Mesothelial cell of epicardium (in vitro differentiated cells): Measurements from ENCODE around the gene PLEKHG7. TPM values are rescaled to one million over a fixed set of nuclear protein-coding genes. Genes with fewer than 3 reads are reported as not detected.

Source experiments
- DNase-seq, 2 experiments: peaks; one replicate each; pipeline ENCODE4 v3.0.0; 2021; ENCODE audit warnings: low spot score in 2 of 2; ENCODE audit not compliant: unreplicated experiment in 2 of 2
- H3K27ac Mint-ChIP-seq: 2 replicates; pipeline ENCODE4 v1.8.0; 2021; ENCODE audit warnings: mixed read lengths
- H3K27me3 Mint-ChIP-seq: 2 replicates; pipeline ENCODE4 v1.8.0; 2021; ENCODE audit warnings: low read depth, mixed read lengths
- H3K36me3 Mint-ChIP-seq: 2 replicates; pipeline ENCODE4 v1.8.0; 2021; ENCODE audit warnings: mixed read lengths
- H3K4me1 Mint-ChIP-seq: 2 replicates; pipeline ENCODE4 v1.8.0; 2021; ENCODE audit warnings: mixed read lengths
- H3K4me3 Mint-ChIP-seq: 2 replicates; pipeline ENCODE4 v1.8.0; 2021; ENCODE audit warnings: mild to moderate bottlenecking, moderate library complexity, mixed read lengths
- H3K9me3 Mint-ChIP-seq: 2 replicates; pipeline ENCODE4 v1.8.0; 2021; ENCODE audit warnings: mixed read lengths
- total RNA-seq: library from RNA; stranded (reverse); gene quantifications from 3 replicates; pipeline ENCODE4 v1.2.1, GENCODE V29; 2021
- TF ChIP-seq, protein P1 (sequence below): fragments of 200-600 bp; sonication (generic); IDR thresholded peaks from one replicate; pipeline ENCODE4 v1.5.0; 2021; ENCODE audit warnings: antibody characterized with exemption; ENCODE audit not compliant: unreplicated experiment

Gene PLEKHG7
- total RNA-seq, 1 donor from 2014 or later = not detected

DNA sequence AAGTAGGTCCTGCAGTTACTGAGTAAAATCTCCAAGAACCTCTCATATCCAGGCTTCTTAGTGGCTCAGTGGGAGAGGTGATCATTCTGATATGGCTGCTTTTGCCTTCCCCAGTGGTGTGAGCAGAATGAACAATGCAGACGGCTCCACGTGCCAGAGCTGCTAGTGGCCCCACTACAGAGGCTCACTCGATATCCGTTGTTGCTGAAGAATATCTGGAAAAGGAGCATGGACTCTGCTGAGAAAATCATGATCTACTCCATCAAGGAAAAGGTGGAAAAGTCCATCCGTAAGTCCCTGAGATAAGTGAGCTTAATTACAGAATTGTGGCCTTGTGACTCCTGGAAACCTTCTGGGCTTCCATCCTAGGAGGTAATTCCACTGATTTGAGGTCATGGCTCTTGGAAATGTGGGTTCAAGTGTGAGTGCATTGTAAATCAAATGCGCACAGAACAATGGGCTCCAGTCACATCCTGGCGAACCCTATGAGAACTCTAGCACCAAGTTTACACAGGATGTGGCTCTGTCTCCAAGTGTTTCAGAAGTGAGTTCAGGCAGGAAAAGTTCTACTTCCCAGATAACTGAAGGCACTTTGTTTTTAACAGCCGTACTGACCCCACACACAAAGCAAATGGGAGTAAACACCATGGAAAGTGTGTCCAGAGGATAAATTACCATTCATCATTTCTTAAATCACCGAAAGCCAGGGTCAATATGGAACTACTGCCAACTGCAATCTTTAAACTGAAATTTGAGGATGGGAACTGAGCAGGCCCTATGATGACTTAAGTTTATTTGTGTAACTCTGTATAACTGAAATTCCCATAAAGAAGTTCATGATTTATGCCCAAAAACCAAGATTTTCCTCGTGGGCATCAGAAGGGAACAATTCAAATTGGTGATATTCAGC lies 51.4 kb downstream of the PLEKHG7 start:
- no peaks in the 10 kb centered on the region for H3K36me3 Mint-ChIP-seq
- TF ChIP-seq, protein P1, sequence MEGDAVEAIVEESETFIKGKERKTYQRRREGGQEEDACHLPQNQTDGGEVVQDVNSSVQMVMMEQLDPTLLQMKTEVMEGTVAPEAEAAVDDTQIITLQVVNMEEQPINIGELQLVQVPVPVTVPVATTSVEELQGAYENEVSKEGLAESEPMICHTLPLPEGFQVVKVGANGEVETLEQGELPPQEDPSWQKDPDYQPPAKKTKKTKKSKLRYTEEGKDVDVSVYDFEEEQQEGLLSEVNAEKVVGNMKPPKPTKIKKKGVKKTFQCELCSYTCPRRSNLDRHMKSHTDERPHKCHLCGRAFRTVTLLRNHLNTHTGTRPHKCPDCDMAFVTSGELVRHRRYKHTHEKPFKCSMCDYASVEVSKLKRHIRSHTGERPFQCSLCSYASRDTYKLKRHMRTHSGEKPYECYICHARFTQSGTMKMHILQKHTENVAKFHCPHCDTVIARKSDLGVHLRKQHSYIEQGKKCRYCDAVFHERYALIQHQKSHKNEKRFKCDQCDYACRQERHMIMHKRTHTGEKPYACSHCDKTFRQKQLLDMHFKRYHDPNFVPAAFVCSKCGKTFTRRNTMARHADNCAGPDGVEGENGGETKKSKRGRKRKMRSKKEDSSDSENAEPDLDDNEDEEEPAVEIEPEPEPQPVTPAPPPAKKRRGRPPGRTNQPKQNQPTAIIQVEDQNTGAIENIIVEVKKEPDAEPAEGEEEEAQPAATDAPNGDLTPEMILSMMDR = no peak
- H3K9me3 Mint-ChIP-seq = peaks cover 4% of the 10 kb centered on the region
- no peak for DNase-seq
- no peak overlapping the region for H3K4me3 Mint-ChIP-seq
- no peaks in the 10 kb centered on the region for H3K4me1 Mint-ChIP-seq
- peaks cover 6% of the 10 kb centered on the region for H3K27me3 Mint-ChIP-seq
- H3K27ac Mint-ChIP-seq = no peak overlapping the region

DNA sequence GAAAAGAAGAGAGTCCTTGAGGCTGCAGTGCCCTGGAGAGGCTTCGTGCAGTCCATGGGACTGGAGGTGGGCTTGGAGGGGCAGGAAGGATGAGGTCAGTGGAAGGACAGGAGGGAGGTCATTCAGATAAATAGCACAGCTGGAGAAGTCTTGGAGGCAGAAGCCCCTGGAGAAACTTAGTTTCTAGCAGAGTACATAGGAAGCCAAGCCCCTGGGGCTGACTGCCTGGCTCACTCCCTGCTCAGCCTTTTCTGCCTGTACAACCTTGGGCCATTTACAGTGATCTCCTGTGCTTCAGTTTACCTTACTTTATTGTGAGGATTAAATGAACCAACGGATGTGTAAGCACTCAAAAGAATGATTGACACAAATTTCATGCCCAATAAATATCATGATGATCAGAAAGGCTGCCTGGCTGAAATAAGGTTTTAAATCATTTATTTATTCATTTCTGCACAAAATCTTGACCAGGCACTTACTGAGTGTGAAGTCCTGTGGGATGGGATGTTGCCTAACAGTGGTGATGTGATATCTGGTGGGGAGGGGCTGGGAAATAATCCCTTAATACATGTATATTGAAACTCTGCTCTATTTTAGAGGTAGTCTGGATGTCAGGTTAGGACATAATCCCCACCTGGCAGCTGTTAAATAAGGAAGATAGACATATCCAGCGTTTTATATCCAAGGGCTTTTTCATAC lies 54.3 kb downstream of the PLEKHG7 start:
- TF ChIP-seq, protein P1 = no peak
- Mint-ChIP-seq H3K4me1 (peaks cover 3% of the 10 kb centered on the region), H3K9me3 (peaks cover 4% of the 10 kb centered on the region), H3K27me3 (peaks cover 6% of the 10 kb centered on the region), H3K27ac (no peak overlapping the region), H3K36me3 (no peaks in the 10 kb centered on the region), H3K4me3 (no peak overlapping the region)
- DNase-seq = no peak

DNA sequence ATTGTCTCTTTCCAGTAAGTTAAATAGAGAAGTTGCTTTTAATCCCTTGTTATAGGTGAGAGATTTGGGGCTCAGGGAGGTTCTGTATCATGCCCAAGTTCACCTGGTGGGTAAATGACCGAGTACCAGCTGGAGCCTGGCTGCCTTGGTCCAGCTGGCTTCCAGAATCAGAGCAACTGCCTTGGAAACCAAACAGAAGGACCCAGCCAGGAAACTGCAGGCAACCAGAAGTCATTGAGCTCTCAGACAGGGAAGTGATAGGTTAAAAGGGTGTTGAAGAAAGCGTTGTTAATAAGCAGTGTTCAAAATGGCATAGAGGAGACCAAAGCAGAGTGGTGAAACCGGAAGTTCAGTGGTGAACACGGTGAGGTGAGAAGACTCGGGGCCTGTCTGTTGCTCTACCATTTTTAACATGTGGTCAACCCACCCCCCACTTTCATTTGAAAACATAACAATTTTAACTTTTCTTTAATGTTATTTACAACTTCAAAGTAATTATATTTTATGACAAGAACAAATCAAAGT lies 54.9 kb downstream of the PLEKHG7 start:
- Mint-ChIP-seq H3K9me3 (peaks cover 4% of the 10 kb centered on the region), H3K27ac (no peak overlapping the region), H3K27me3 (peaks cover 6% of the 10 kb centered on the region), H3K4me3 (no peak overlapping the region), H3K36me3 (no peaks in the 10 kb centered on the region), H3K4me1 (peaks cover 3% of the 10 kb centered on the region)
- TF ChIP-seq, protein P1 = no peak
- DNase-seq = no peak

DNA sequence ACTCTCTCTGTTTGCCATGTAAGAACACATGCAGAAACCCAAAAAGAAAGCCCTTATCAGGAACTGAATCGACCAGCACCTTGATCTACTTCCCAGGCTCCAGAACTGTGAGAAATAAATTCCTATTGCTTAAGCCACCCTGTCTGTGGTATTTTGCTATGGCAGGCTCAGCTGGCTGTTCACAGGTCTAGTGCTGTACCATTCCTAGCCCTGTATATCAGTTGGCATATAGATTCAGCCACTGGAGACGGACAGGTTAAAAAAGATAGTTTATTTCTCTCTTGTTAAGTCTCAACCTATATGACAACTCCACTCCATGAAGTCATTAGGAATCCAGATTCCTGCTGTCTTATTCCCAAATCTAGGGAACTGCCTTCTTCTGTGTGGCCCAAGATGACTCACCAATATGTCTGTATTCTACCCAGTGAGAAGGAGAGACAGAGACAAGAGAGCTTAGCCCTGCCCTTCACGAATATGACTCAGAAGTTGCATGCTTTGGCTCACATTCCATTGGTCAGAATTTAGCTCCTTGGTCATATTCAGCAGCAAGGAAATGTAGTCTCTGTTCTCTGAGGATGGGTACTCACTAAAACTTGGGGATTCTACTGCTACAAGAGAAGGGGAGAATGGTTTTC lies 57.0 kb downstream of the PLEKHG7 start:
- no peaks in the 10 kb centered on the region for H3K36me3 Mint-ChIP-seq
- peaks cover 6% of the 10 kb centered on the region for H3K27me3 Mint-ChIP-seq
- TF ChIP-seq, protein P1 = no peak
- no peak for DNase-seq
- H3K27ac Mint-ChIP-seq = no peak overlapping the region
- no peak overlapping the region for H3K4me3 Mint-ChIP-seq
- peaks cover 3% of the 10 kb centered on the region for H3K4me1 Mint-ChIP-seq
- H3K9me3 Mint-ChIP-seq = no peaks in the 10 kb centered on the region

DNA sequence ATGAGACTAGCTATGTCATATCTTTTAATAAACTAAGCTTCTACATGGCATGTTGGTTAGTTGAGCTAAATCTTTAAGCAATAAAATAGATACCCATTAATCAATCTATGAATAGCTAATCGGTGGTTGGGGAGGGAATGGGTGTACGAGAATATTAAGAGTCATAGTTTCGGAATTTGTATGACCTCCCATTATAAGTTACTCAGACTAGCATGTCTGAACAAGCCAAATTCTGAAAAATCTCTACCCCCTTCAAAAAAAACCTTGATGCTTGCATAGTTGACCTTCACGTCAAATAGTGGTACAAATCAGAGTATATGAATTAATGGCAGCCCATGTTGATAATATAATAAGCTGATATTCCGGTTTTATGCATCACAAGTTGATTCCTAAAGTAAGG lies 60.0 kb downstream of the PLEKHG7 start:
- Mint-ChIP-seq H3K4me3 (no peak overlapping the region), H3K9me3 (no peaks in the 10 kb centered on the region), H3K27me3 (peaks cover 2% of the 10 kb centered on the region), H3K27ac (no peak overlapping the region), H3K4me1 (peaks cover 10% of the 10 kb centered on the region), H3K36me3 (no peaks in the 10 kb centered on the region)
- no peak for DNase-seq
- TF ChIP-seq, protein P1 = no peak
